Bronchial epithelial cell (primary cell): ENCODE measurements around the gene TNFRSF17. TPM values are rescaled to one million over a fixed set of nuclear protein-coding genes. Genes with fewer than 3 reads are reported as not detected.

Experiments
- DNase-seq: peaks from one replicate; pipeline ENCODE4 v3.0.0-alpha.2; 2010; ENCODE audit warnings: low read depth
- FAIRE-seq: peaks from 2 replicates; lab custom pipeline; 2011; peaks lifted over from hg19 to GRCh38; lab: Jason Lieb, UNC
- H3K27me3 ChIP-seq: 2 replicates; pipeline ENCODE4 v1.5.1; 2011; ENCODE audit warnings: low read length; ENCODE audit not compliant: control insufficient read depth, insufficient read depth
- H3K36me3 ChIP-seq: 2 replicates; pipeline ENCODE4 v1.5.1; 2011; ENCODE audit warnings: low read length; ENCODE audit not compliant: control insufficient read depth, insufficient read depth
- H3K4me3 ChIP-seq: 2 replicates; pipeline ENCODE4 v1.5.1; 2011; ENCODE audit warnings: mild to moderate bottlenecking, low read depth, low read length, control low read depth
- CTCF ChIP-seq: IDR thresholded peaks from 2 replicates; pipeline ENCODE4 v1.5.1; 2011; ENCODE audit warnings: mild to moderate bottlenecking, moderate library complexity, low read length, control low read depth, inconsistent platforms; ENCODE audit not compliant: insufficient read depth, severe bottlenecking
- total RNA-seq: library from RNA; depleted of rRNA; stranded (reverse); fragments of >200 nt; gene quantifications from 2 replicates; pipeline ENCODE4 v1.2.1, GENCODE V29; 2014

The TNFRSF17 gene
- total RNA-seq, 1 donor from 2014 or later: not detected

GRCh38 chr16:11977376-11978041, 12.5 kb downstream of the TNFRSF17 start:
- DNase-seq: peak; percentile 70

GRCh38 chr16:11978080-11978479, 13.1 kb downstream of the TNFRSF17 start:
- FAIRE-seq (no peak), DNase-seq (no peak)
- H3K4me3 ChIP-seq: no peak overlapping the region
- no peaks in the 10 kb centered on the region for H3K36me3 ChIP-seq
- TF ChIP-seq CTCF: no peak
- H3K27me3 ChIP-seq: no peaks in the 10 kb centered on the region

More at GRCh38 chr16:11977376-11978041, 12.5 kb downstream of the TNFRSF17 start:
- Histone ChIP-seq H3K4me3 (peak overlapping the region; percentile 57), H3K36me3 (no peaks in the 10 kb centered on the region), H3K27me3 (no peaks in the 10 kb centered on the region)
- FAIRE-seq: no peak
- no peak for TF ChIP-seq CTCF

GRCh38 chr16:11979013-11979672, 14.1 kb downstream of the TNFRSF17 start:
- no peak for TF ChIP-seq CTCF
- DNase-seq (no peak), FAIRE-seq (no peak)
- Histone ChIP-seq H3K4me3 (no peak overlapping the region), H3K27me3 (no peaks in the 10 kb centered on the region), H3K36me3 (no peaks in the 10 kb centered on the region)

GRCh38 chr16:11980136-11980844, 15.3 kb downstream of the TNFRSF17 start:
- H3K27me3 ChIP-seq: no peaks in the 10 kb centered on the region
- TF ChIP-seq CTCF: no peak

GRCh38 chr16:11985250-11985649, 20.2 kb downstream of the TNFRSF17 start:
- Histone ChIP-seq H3K4me3 (no peak overlapping the region), H3K27me3 (no peaks in the 10 kb centered on the region), H3K36me3 (no peaks in the 10 kb centered on the region)
- TF ChIP-seq CTCF: no peak
- no peak for FAIRE-seq
- DNase-seq: no peak

More at GRCh38 chr16:11980136-11980844, 15.3 kb downstream of the TNFRSF17 start:
- Histone ChIP-seq H3K36me3 (no peaks in the 10 kb centered on the region), H3K4me3 (no peak overlapping the region)
- DNase-seq: no peak
- FAIRE-seq: no peak
